MM.1S (cell line): Measurements from ENCODE around the gene PCDHA1.
A peak's percentile ranks its signal among the peaks of the same experiment; 100 is the strongest.

Experiments used
- CTCF ChIP-seq: fragments of 300-600 bp; sonication (generic); IDR thresholded peaks from 2 replicates; pipeline ENCODE4 v1.5.1; 2016; ENCODE audit warnings: antibody characterized with exemption, low read length, mixed read lengths
- EZH2 ChIP-seq: fragments of 300-600 bp; sonication (generic); optimal IDR thresholded peaks from 2 replicates; pipeline ENCODE3; 2017; ENCODE audit warnings: low read depth, mild to moderate bottlenecking, antibody characterized with exemption, low read length, mixed read lengths

- TF ChIP-seq CTCF (peak; percentile 20), EZH2 (no peak)
Observed at GRCh38 chr5:140785905-140786686, at the start of gene PCDHA1.
